Pulmonary artery endothelial cell (primary cell): ENCODE data around the gene SLC16A10. TPM values are rescaled to one million over a fixed set of nuclear protein-coding genes. Genes with fewer than 3 reads are reported as not detected.
A peak's percentile ranks its signal among the peaks of the same experiment; 100 is the strongest.

Experiments
- DNase-seq: peaks from one replicate; pipeline ENCODE4 v3.0.0-alpha.2; 2011; ENCODE audit warnings: low read depth, low spot score
- total RNA-seq: library from RNA; depleted of rRNA; stranded (reverse); fragments of >200 nt; gene quantifications from 2 replicates; pipeline ENCODE4 v1.2.3, GENCODE V29; 2014

SLC16A10 gene
- total RNA-seq, 1 donor from 2014 or later, result not detected

DNA sequence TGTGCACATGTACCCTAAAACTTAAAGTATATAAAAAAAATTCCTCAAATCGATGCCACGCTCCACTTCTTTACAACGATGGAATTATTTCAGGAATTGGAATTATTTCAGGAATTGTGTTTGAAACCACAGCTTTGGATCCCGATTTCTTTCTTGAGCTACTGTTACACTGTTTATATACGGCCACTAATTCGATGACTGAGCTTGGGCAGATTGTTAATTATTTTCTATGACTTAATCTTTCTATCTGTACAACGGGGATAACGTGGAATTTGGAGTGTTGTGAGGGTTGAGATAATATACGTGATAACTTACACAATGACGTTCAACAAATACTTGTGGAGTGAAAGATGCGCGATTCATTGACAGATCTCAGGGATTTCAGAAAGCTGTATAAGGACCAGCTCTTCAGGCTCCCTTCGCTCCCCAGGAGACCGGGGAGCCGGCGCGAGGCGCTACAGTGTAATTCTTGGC, 171.3 kb downstream of the SLC16A10 start:
- no peak for DNase-seq

DNA sequence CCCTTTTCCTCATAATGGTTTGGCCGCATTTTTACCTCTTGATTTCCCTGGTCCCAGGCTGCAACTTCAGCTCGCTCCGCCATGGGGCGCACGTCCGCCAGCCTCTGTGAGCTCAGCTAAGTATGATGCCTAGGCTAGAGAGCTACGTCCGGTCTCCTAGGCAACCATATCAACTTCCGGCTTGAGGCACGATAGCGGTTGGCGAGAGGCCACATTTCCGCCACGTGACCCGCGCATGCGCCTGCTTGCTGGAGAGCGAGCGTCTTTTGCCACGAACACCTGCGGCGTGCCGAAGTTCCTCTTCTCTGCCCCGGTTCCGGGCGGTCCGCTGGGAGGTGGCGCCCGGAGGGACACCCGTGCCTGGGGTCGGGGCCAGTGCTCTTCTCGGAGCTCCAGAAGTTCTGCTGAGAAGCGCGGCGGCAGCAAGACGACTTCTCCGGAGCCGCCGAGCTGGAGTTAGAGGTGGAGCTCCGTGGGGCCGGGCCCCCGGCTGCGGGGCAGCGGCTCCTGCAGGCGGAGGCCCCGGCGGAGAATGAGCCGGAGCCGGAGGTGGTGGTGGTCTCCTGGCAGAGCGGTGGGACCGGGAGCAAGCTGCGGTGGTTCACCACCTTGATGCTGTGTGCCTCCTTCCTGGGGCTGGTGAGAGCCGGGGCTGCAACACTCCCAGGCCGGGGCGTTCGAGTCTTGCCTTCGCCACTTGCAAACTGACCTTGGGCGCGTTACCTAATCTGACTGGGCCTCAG, 172.0 kb downstream of the SLC16A10 start:
- DNase-seq, result peak; percentile 95

DNA sequence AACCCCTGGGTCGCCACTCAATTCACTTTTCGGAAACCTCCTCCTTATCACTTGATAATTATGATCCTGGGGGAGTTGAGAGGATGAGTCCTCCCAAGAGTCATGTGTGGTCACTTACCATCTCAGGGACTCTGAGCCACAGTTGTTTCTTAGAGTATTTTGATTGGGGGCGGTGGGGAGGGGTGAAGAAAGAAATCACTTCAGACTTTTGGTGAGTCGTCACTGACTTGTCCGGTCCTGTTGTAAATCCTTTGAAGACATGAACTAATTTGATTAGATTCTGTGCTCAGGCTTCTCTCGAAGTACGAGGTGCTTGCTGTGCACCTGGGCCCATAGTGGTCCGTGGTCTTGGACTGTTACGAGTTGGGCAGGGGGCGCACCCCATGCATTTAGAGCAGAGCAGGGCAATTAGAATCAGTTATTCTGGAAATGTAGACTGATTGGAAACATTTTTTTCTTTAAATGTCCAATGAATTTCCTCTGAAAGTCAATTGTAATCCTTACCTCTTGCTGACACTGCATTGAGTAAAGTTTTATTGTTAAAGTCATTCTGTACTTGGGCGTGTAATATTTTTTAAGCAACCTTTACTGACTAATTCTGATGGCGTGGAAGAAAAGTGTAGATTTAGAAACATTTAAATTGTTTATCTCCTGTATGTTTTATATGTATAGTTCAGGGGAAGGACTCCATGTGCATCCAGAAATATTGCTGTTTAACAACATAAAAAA, 173.4 kb downstream of the SLC16A10 start:
- no peak for DNase-seq

DNA sequence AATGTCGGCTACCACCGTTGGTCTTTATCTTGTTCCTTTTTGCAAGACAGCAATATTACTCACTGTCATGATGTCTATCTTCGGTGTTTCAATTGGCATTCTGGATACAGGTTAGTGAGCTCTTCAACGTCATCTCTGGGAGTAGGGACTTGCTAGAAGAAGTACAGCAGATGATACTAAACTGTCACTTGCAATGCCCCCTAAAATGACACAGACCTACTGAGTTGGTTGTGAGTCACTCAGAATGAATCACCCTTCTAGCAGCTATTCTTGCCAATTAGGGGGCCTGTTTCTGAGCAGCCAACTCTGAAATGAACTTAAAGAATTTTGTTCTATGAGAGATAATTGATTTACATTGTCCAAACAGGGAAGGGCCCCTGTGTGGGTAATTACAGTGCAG, 176.5 kb downstream of the SLC16A10 start:
- DNase-seq, result no peak

DNA sequence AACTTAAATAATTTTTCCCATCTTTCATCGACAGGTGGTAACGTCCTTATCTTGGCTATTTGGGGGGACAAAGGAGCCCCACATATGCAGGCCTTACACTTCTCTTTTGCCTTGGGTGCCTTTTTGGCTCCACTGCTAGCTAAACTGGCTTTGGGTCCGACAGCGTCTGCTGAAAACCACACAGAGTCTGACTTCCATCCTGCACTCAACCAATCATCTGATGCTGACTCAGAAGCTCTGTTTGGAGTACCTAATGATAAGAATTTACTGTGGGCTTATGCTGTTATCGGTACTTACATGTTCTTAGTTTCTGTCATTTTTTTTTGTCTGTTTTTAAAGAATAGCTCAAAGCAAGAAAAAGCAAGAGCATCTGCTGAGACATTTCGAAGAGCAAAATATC, 178.5 kb downstream of the SLC16A10 start:
- DNase-seq, result no peak

DNA sequence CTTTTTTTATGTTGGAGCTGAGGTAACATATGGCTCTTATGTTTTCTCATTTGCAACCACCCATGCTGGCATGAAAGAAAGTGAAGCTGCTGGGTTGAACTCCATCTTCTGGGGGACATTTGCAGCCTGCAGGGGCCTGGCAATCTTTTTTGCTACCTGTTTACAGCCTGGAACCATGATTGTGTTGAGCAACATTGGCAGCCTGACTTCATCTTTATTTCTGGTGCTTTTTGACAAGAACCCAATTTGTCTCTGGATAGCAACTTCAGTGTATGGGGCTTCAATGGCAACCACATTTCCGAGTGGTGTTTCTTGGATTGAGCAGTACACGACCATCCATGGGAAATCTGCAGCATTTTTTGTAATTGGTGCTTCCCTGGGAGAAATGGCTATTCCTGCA, 179.0 kb downstream of the SLC16A10 start:
- no peak for DNase-seq

DNA sequence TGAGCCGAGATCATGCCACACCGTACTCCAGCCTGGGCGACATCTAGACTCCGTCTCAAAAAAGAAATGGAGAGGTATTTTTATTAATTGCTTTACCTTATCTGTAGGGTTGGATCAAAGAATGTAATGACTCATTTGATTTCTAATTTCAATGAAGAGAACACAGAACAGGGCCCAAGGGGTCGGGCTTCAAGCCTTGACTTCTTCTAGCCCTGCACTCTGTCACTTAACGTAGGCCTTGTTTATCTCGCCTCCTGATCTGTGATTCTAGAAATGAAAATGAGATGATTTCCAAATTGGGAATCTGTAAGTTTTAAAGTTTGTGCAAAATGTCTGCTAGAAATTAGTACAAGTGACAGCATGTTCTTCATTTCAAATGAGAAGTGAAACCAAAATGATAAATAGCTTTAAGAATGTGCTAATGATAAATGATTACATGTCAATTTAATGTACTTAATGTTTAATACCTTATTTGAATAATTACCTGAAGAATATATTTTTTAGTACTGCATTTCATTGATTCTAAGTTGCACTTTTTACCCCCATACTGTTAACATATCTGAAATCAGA, 180.5 kb downstream of the SLC16A10 start:
- DNase-seq, result no peak

DNA sequence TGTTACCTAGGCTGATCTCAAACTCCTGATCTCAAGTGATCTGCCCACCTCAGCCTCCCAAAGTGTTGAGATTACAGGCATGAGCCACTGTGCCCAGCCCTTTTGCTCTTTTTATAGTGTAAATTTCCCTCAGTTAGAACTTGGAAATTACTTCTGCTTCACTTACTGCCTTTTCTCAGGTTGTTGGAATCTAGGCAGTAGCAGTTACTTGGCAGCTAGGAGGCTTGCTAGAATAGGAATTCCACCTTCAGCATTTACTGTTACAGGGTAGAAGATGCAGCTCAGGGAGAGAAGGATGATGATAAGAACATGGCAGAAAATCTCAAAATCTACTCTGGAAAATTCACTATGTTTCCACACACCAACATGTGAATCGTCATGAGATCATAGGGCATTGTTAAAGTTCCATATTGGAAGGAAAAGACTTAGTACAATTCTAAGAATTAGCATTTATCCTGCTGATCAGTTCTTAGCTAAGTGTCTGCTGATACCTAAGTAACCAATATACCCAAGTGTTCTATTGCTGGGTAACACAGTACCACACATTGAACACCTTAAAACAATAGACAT, 182.2 kb downstream of the SLC16A10 start:
- no peak for DNase-seq

DNA sequence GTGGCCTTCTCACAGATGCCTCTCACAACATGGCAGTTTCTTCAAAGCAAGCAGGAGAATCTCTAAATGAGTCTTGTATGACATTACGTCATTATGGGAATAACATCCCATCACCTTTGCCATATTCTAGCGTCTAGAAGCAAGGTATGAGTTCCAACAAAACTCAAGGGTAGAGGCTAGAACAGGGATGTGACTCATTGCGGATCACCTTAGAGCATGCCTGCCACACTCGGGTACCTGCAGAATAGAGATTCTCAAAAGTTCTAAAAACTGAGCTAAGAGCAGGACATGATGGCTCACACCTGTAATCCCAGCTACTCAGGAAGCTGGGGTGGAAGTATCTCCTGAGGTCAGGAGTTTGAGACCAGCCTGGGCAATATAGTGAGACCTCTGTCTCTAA, 182.8 kb downstream of the SLC16A10 start:
- DNase-seq, result no peak

DNA sequence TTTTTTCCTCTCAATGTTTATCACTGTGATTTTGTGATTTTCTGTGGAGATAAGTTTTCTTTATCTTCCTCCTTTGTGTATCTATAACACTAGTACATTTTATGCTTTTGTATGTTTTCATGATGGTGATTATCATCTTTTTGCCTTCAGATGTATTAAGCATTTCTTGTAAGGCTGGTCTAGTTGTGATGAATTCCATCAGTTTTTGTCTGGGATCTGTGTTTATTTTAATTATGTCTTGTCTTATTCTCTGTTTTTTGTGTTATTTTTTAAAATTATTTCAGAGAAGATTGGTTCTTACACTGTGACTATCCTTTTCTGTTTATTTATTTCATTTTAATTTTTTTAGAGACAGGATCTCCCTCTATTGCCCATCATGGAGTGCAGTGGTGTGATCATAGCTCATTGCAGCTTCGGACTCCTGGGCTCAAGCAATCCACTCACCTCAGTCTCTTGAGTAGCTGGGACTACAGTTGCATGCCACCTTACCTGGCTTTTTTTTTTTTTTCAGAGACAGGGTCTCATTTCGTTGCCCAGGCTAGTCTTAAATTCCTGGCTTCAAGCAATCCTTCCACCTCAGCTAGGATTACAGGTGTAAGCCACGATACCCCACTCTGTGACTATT, 187.4 kb downstream of the SLC16A10 start:
- no peak for DNase-seq

DNA sequence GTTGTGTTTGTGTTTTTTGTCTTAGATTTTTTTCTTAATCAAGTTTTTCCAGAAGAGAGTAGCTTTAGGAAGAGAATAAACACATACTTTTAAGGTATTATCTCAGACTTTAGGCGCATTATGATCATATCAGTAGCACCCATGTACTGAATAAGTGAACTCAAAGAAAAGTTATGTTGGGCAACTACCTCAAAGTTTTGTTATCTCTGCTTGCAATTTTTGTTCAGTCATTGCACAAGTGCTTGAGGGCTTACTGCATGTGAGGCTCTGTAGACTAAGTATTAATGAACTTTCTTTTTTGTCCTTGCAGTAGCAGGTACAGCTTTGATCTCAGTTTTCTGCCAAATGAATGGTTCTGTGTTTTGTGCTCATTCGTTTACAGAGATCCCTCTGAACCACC, 189.0 kb downstream of the SLC16A10 start:
- no peak for DNase-seq

DNA sequence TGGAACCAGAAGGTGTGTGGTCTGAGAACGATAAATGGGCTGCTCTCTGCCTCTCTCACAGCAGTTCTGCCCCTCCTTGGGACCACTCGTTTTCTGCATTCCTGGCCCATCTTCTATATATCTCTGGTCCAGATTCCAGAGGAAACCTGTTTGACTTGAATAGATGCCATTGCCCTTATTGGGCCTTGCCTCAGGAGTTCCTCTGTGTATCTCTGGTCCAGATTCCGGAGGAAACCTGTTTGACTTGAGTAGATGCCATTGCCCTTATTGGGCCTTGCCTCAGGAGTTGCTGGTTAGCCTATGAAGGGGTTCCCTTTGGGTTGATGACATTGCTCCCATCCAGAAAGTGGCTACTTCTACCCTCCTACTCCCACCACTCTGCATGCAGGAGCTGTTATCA, 189.4 kb downstream of the SLC16A10 start:
- DNase-seq, result no peak

DNA sequence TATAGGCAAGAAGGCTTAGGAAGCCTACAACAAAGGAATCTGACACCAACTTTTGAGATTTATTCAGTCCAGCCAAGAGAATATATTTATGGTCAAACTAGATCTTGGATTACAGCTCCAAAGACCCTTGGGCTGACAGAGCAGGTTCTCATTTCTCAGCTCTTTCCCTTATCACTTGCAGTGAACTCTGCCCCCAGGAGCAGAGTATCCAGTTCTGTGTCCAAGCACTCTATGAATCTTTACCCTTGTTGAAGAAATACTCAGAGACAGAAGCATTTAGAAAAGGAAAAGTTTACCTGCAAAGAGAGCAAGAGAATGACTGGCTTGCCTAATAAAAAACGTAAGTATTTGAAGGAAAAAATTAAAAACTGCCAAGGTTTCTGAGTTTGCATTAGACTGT, 190.5 kb downstream of the SLC16A10 start:
- no peak for DNase-seq

DNA sequence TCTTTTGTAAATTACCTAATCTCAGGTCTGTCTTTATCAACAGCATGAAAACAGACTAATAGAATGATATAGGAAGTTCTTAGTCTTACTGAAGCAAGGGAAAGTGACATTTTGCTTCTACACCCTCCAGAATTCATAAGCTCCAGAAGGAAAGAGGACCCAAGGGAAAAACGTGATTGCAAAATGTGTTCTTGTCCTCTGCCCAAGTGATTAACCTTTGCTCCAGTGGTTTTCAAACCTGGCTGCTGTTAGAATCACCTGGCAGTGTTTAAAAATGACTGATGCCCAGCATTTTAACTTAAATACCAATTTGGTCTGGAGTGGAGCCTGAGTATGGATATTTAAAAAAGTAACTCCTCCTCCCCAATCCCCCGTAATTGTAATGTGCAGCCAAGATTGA, 191.4 kb downstream of the SLC16A10 start:
- DNase-seq, result no peak

DNA sequence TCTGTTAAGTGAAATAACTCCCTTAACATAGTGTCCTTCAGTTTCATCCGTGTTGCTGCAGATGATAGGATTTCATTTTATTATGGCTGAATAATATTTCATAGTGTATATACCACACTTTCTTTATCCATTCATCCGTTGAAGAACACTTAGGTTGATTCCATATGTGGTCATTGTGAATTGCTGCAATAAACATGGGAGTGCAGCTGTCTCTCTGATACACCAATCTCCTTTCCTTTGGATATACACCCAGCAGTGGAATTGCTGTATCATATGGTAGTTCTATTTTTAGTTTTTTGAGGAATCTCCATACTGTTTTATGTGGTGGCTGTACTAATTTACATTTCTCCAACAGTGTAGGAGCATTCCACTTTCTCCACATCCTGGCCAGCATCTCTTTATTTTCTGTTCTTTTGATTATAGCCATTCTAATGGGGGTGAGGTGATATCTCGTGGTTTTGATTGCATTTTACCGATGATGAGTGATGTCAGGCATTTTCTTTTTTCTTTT, 193.2 kb downstream of the SLC16A10 start:
- no peak for DNase-seq

Other genes starting within 250 kb of the SLC16A10 start
- 70.8 and 73.6 TPM in 2 replicates for gene AMD1, start 212.7 kb upstream of the SLC16A10 start, total RNA-seq
- 51.4 and 84.6 TPM in 2 replicates for gene GTF3C6, start 128.8 kb upstream of the SLC16A10 start, total RNA-seq
- gene RPF2, start 105.5 kb upstream of the SLC16A10 start, total RNA-seq, result 13.5 and 22.8 TPM in 2 replicates